Panc1 (cell line): ENCODE results near the gene UPF3A.

Source experiments
- CTCF ChIP-seq: fragments of 450-650 bp; IDR thresholded peaks from 2 replicates; pipeline ENCODE4 v1.5.1; 2017; ENCODE audit warnings: mild to moderate bottlenecking
- POLR2AphosphoS5 ChIP-seq: IDR thresholded peaks from 2 replicates; pipeline ENCODE4 v1.6.1; 2012; ENCODE audit warnings: mild to moderate bottlenecking, low read depth, low read length, moderate library complexity
- REST ChIP-seq, 2 experiments: IDR thresholded peaks; 2 replicates each; pipeline ENCODE4 v1.6.1; 2011 to 2012; ENCODE audit warnings: low read depth in 2 of 2, control low read depth in 1 of 2, low read length in 1 of 2, mild to moderate bottlenecking in 1 of 2, moderate library complexity in 1 of 2; ENCODE audit not compliant: insufficient read depth in 1 of 2
- SIN3A ChIP-seq: IDR thresholded peaks from 2 replicates; pipeline ENCODE4 v1.6.1; 2012; ENCODE audit warnings: low read depth, mild to moderate bottlenecking, low read length, moderate library complexity, borderline replicate concordance; ENCODE audit not compliant: insufficient read depth

GRCh38 chr13:114334305-114335053 lies 53.1 kb downstream of the UPF3A start:
- TF ChIP-seq SIN3A, result no peak
- no peak for TF ChIP-seq CTCF
- no peak for TF ChIP-seq REST (IDR thresholded peaks at IDR 0.05; ENCODE audit: insufficient read depth in 1 of 2, low read depth in 2 of 2, low read length in 1 of 2)
- no peak for TF ChIP-seq POLR2AphosphoS5
